Erythroblast (primary cell): Measurements from ENCODE around the gene NPAS1.
"Not testable (repeated sequence)": the region's sequence is repeated elsewhere in the genome, so short reads cannot be mapped to it uniquely, and the experiment has no call there.

Source experiments
- DNase-seq, 2 experiments: peaks; one replicate each; lab custom pipeline; 2025; lab: John Stamatoyannopoulos, UW
- GATA1 ChIP-seq: IDR thresholded peaks from 2 replicates; pipeline ENCODE4 v1.6.1; 2011; ENCODE audit warnings: low read depth, mild to moderate bottlenecking, control low read depth, low read length, moderate library complexity
- POLR2A ChIP-seq: IDR thresholded peaks from 2 replicates; pipeline ENCODE4 v1.6.1; 2011; ENCODE audit warnings: mild to moderate bottlenecking, low read length

Gene NPAS1

GRCh38 chr19:47037766-47038165 is 18.1 kb downstream of the NPAS1 start:
- TF ChIP-seq POLR2A, result no peak
- no peak for TF ChIP-seq GATA1

GRCh38 chr19:47039239-47039874 is 19.7 kb downstream of the NPAS1 start:
- no peak for TF ChIP-seq POLR2A
- no peak for TF ChIP-seq GATA1
- DNase-seq, result no peak

More at GRCh38 chr19:47037766-47038165, 18.1 kb downstream of the NPAS1 start:
- DNase-seq, result no peak

GRCh38 chr19:47040869-47041268 is 21.2 kb downstream of the NPAS1 start:
- no peak for DNase-seq
- TF ChIP-seq POLR2A, result no peak
- TF ChIP-seq GATA1, result no peak

GRCh38 chr19:47044946-47045866 is 25.6 kb downstream of the NPAS1 start:
- no peak for DNase-seq
- TF ChIP-seq POLR2A (no peak), GATA1 (no peak)

- TF ChIP-seq POLR2A (no peak), GATA1 (no peak)
- DNase-seq, result no peak
These were observed 26.3 kb downstream of the NPAS1 start for GRCh38 chr19:47045867-47046470.

GRCh38 chr19:47047272-47047762 is 27.7 kb downstream of the NPAS1 start:
- TF ChIP-seq GATA1, result no peak
- TF ChIP-seq POLR2A, result no peak
- no peak for DNase-seq

- TF ChIP-seq POLR2A (no peak), GATA1 (no peak)
- peak; percentile 88 to 91 for DNase-seq
These were observed 28.2 kb downstream of the NPAS1 start for GRCh38 chr19:47047763-47048405.

- DNase-seq, result no peak
- TF ChIP-seq GATA1, result no peak
- no peak for TF ChIP-seq POLR2A
These were observed 29.7 kb downstream of the NPAS1 start for GRCh38 chr19:47049307-47049700.

- DNase-seq, result not testable (repeated sequence)
These were observed 30.9 kb downstream of the NPAS1 start for GRCh38 chr19:47050562-47050961.

GRCh38 chr19:47056411-47056810 is 36.8 kb downstream of the NPAS1 start:
- no peak for DNase-seq

GRCh38 chr19:47057328-47057727 is 37.7 kb downstream of the NPAS1 start:
- TF ChIP-seq GATA1 (no peak), POLR2A (no peak)
- no peak for DNase-seq

More at GRCh38 chr19:47056411-47056810, 36.8 kb downstream of the NPAS1 start:
- no peak for TF ChIP-seq GATA1
- TF ChIP-seq POLR2A, result no peak

GRCh38 chr19:47058621-47059022 is 39.0 kb downstream of the NPAS1 start:
- DNase-seq, result no peak
- TF ChIP-seq GATA1, result no peak
- no peak for TF ChIP-seq POLR2A

GRCh38 chr19:47063874-47064273 is 44.2 kb downstream of the NPAS1 start:
- TF ChIP-seq GATA1 (no peak), POLR2A (no peak)
- no peak for DNase-seq
